Cardiac septum (tissue), 1 donor: Measurements from ENCODE around the gene YIF1A. TPM values are rescaled to one million over a fixed set of nuclear protein-coding genes. Genes with fewer than 3 reads are reported as not detected.
"Not testable (repeated sequence)": the region's sequence is repeated elsewhere in the genome, so short reads cannot be mapped to it uniquely, and the experiment has no call there.

Experiments
- DNase-seq: peaks from one replicate; pipeline ENCODE4 v3.0.0-alpha.2; 2020; ENCODE audit warnings: low spot score
- intact Hi-C: fragments of 100-400 bp; cut with DNase I; formaldehyde crosslinking; loops from one replicate; pipeline ENCODE4 v1.14.0; 2022
- total RNA-seq: library from RNA; stranded (reverse); fragmentation: NEBNext Ultra II Directional; extraction: Animal tissue kit (Norgen Biotek cat#: 25700); gene quantifications from one replicate; pipeline ENCODE4 v1.2.1, GENCODE V29; 2021
- donor health status: DM: no; HTN: no; CAD: no.

YIF1A gene
- total RNA-seq, 1 donor from 2014 or later, result 74.0 TPM

- DNase-seq, result no peak
- intact Hi-C loops, result no loop called here
Observed at GRCh38 chr11:66313321-66314185, 24.6 kb upstream of the YIF1A start.

- intact Hi-C loops, result loop anchor here (1.0 kb wide), 1 partner anchor 16 kb away; no protein-coding TSS in a partner anchor
- peak; percentile 98 for DNase-seq
Observed at GRCh38 chr11:66312549-66313320, 23.8 kb upstream of the YIF1A start.

- intact Hi-C loops, result loop anchor here (1.0 to 2.0 kb wide), 2 partner anchors 16 to 75 kb away; no protein-coding TSS in a partner anchor
- peak; percentile 94 for DNase-seq
Observed at GRCh38 chr11:66311965-66312548, 23.1 kb upstream of the YIF1A start.

DNA sequence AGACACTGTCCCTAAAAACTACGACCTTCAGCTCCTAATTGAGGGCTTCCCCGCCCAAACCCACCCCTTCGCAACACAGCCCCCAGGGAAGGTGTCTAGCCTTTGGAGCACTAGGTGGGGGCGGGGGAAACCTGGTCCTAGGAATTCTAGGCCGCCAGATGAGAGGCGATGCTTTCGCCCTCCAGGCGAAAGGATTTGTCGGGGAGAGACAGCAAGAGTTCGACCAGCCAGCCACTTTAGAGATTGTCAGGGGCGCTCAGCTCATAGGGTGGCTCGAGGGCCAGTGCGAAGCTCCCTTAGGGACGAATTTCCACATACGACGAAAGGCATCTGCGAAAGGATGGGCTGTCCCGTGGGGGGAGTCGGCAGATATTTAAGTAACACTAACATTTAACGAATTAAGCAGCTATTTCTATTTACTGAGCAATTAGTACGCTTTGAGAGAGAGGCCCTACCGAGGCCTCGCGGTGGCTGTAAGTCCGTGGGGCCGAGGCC, 22.6 kb upstream of the YIF1A start:
- intact Hi-C loops, result loop anchor here (2.0 kb wide), 1 partner anchor 75 kb away; no protein-coding TSS in a partner anchor

GRCh38 chr11:66310803-66311440, 22.0 kb upstream of the YIF1A start:
- intact Hi-C loops, result loop anchor here (2.0 kb wide), 1 partner anchor 76 kb away; no protein-coding TSS in a partner anchor

More for the DNA sequence above, 22.6 kb upstream of the YIF1A start:
- no peak for DNase-seq

GRCh38 chr11:66310324-66310723, 21.4 kb upstream of the YIF1A start:
- intact Hi-C loops, result loop anchor here (2.0 kb wide), 1 partner anchor 76 kb away; no protein-coding TSS in a partner anchor
- DNase-seq, result no peak

More at GRCh38 chr11:66310803-66311440, 22.0 kb upstream of the YIF1A start:
- not testable (repeated sequence) for DNase-seq

GRCh38 chr11:66309475-66309874, 20.5 kb upstream of the YIF1A start:
- no peak for DNase-seq
- intact Hi-C loops, result no loop called here

DNA sequence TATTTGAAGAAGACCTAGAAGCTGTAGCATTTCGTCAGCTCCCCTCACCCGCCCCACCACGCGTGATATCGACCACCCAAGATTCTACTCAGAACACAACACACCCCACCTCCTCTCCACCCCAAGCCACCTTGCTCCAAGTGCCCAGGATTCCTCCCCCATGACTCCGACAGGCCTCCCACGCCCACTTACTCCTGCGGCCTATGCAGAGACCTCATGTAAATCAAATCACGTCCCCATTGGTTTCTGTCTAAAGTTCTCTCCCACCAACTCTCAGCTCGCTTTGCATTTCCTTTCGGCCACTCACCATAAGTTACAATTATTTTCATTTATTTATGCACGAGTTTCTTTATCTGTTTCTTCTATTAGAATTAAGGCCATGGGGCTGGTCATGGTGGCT, 13.7 kb upstream of the YIF1A start:
- intact Hi-C loops, result no loop called here
- DNase-seq, result no peak

DNA sequence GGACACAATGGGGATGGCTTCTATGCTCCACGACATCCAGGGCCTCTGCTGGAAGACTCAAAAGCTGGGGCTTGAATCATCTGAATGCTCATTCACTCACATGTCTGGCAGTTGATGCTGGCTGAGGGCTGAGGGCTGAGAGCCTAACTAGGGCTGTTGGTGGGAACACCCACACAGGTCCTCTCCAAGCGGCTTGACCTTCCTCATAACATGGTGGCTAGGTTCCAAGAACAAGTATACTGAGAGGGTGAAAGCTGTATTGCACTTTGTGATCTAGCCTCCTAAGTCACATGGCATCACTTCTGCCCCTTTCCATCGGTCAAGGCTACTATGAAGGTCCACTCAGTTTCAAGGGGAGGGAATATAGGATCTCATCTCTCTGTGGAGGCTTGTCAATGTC, 10.2 kb upstream of the YIF1A start:
- intact Hi-C loops, result no loop called here
- no peak for DNase-seq

- DNase-seq, result no peak
- intact Hi-C loops, result no loop called here
Observed at GRCh38 chr11:66297610-66298009, 8.7 kb upstream of the YIF1A start.

DNA sequence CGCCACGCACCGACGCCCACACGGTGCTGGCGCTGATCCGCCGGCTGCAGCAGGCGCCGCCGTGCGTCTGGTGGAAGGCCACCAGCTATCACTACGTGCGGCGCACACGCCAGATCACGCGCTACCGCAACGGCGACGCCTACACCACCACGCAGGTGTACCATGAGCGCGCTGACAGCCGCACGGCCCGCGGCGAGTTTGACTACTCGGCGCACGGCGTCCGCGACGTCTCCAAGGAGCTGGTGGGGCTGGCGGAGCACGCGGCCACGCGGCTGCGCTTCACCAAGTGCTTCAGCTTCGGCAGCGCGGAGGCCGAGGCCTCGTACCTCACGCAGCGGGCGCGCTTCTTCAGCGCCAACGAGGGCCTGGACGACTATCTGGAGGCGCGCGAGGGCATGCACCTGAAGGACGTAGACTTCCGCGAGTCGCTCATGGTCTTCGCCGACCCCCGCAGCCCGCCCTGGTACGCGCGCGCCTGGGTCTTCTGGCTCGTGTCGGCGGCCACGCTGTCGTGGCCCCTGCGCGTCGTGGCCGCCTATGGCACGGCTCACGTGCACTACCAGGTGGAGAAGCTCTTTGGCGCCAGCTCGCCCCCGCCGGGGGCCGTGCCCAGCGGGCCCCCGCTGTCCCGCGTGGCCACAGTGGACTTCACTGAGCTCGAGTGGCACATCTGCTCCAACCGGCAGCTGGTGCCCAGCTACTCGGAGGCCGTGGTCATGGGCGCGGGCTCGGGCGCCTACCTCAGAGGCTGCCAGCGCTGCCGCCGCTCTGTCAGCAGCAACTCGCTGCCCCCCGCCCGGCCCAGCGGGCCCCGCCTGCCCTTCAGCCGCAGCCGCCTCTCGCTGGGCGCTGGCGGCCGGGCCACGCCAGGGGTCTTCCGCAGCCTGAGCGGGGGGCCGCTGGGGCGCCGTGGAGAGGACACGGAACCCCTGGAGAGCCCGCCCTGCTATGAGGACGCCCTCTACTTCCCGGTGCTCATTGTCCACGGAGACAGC, 6.0 kb upstream of the YIF1A start:
- no peak for DNase-seq
- intact Hi-C loops, result no loop called here

DNA sequence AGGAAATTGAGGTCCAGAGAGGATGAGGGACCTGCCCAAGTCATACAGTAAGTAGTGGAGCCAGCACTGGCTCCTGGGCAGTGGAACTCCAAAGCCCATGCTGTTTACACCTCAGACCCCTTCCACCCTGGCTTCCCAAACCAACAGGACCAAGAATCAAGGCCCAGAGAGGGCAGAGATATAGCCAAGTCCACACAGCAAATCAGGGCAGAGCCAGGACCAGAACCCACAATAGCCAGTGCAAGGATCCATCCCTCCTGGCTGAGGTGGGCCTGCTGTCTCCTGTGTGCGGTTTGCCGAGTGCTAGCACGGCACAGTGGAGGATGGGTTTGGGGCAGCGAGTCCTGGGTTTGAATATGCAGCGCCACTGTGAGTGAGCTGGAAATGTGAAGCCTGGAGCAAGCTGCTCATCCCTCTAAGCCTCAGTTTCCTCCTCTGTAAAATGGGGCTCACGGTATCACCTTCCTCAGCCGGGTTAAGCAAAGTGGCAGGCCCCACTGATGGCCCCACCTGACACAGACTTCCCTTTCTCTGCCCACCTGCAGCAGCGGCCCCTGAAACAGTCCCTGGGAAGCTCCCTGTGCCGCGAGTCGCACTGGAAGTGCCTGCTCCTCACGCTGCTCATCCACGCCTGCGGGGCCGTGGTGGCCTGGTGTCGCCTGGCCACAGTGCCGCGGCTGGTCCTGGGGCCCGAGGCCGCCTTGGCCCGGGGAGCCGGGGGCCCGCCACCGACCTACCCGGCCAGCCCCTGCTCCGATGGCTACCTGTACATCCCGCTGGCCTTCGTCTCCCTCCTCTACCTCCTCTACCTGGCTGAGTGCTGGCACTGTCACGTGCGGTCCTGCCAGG, 5.1 kb upstream of the YIF1A start:
- intact Hi-C loops, result no loop called here
- DNase-seq, result no peak

DNA sequence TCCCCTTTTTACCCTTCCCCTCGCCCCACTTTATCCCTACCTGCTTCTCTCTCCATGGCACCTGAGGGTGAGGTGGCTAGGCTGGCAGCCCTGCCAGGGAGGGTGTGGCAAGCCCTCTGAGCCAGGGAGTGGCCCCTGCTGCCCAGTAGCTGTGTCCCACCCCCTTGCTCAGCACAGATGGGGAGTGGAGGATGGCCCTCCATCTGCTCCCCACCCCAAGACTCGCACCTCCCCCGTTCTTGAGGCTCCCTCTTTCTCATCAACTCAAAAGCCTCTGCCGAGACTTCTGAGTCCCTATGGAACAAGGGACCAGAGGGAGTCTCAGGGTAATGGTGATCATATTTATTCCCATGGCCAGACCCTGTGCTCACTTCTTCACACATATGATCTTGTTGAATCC, 4.4 kb upstream of the YIF1A start:
- no peak for DNase-seq
- intact Hi-C loops, result no loop called here

DNA sequence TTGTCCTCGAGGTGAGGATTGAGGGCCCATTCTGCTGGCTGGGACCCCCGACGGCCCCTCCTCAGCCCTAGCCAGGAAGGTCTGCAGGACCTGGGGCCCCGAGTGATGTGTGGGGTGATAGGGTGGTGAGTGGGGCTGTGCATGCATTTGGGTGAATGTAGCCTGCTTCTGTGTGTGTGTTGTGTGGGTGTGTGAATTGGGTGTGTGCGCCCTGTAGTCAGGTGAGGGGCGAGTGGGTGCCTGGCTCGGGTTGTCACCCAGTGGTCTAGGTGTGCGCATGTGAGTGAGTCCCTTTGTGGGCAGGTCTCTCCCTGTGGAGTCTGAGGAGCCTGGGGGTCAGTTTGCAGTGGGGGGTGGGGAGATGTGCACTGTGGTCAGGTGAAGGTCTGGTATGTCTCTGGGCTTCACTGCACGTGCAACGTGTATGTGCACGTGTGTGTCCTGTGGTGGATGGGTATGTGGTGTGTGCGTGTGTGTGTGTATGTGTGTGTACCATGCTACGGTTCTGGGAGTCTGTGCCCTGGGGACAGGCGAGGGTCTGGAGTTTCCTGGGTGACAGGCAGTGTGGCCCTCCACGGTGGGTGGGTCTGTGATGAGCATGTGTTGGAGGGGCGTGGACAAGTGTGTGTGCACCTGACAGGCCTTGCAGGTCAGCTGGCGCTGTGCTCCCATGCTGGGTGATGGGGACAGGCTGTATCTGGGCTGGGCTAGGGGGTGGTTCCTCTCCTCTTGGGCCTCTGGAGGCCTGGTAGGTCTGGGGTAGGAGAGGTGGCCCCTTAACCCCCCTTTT, 3.8 kb upstream of the YIF1A start:
- intact Hi-C loops, result no loop called here
- DNase-seq, result no peak

DNA sequence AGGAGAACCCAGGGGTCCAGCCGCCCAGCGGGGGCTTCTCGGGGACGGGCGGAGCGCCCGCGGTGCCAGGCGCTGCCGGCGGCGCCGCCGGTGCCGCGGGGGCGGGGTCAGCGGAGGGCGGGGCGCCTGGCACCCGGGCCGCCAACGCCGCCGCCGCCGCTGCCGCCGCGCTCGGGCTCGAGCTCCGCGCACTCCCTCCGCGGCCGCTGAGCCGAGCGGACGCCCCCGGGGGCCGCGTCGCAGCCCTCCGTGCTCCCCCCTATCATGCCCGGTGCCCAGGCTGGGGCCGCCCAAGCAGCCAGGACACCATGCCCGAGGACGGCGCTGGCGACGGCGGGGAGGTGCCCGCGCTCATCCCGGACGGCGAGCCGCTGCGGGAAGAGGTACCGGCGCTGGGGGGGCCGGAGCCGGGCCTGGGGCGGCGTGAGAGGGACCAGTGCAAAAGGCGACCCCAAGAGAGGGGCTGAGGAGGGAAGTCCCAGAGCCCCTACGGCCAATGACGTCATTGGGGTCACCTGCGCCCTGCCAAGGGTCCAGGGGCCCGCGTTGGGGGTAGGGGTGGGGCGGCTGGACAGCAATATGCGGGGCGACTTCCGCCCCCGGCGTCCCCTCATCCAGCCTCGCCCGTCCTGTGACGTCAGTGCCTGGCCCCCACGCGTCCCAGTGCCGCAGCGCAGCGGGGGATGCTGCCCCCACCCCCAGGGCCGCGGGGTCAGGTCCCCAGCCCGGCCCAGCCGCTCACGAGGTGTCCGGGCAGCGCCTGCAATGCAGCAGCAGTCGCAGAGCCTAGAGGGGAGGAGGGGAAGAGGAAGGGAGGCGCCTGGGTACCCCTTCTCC, 3.0 kb upstream of the YIF1A start, which contains the start of gene TMEM151A:
TSS of gene TMEM151A (plus strand) at position 189 of the 837 bp plus-strand sequence. CDS start at position 309, 120 bp downstream.
- DNase-seq, result no peak
- intact Hi-C loops, result no loop called here

DNA sequence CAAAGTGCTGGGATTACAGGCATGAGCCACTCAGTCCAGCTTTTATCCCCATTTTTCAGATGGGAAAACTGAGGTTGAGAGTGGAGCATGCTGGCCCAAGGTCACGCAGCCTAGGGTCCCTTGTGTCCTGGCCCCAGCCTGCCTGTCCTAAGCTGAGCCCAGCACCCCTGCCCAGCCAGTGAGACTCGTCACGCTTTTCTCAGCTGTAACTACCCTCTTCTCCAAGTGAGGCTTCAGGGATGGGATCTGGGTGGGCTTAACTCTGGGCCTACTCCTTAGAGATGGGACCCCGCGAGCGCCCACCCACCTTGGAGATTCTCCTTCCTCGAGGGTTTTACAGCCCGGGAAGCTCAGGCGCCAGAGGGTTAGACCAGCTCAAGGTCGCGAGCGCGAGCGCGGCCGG, 2.4 kb upstream of the YIF1A start:
- intact Hi-C loops, result no loop called here
- DNase-seq, result no peak
